Osteocyte (in vitro differentiated cells): ENCODE measurements around the gene ADAM20. TPM values are rescaled to one million over a fixed set of nuclear protein-coding genes. Genes with fewer than 3 reads are reported as not detected.
"Not testable (repeated sequence)": the region's sequence is repeated elsewhere in the genome, so short reads cannot be mapped to it uniquely, and the experiment has no call there.

Experiments
- DNase-seq: peaks from one replicate; pipeline ENCODE4 v3.0.0; 2021; ENCODE audit warnings: mixed read lengths; ENCODE audit not compliant: unreplicated experiment; ENCODE audit errors: extremely low spot score
- H3K27ac Mint-ChIP-seq: one replicate; pipeline ENCODE4 v1.8.0; 2021; ENCODE audit warnings: mild to moderate bottlenecking, mixed read lengths; ENCODE audit not compliant: unreplicated experiment
- H3K27me3 Mint-ChIP-seq: one replicate; pipeline ENCODE4 v1.8.0; 2021; ENCODE audit warnings: mixed read lengths; ENCODE audit not compliant: unreplicated experiment
- H3K36me3 Mint-ChIP-seq: one replicate; pipeline ENCODE4 v1.8.0; 2021; ENCODE audit warnings: mixed read lengths; ENCODE audit not compliant: unreplicated experiment
- H3K4me1 Mint-ChIP-seq: one replicate; pipeline ENCODE4 v1.8.0; 2021; ENCODE audit warnings: mixed read lengths; ENCODE audit not compliant: unreplicated experiment
- H3K4me3 Mint-ChIP-seq: one replicate; pipeline ENCODE4 v1.8.0; 2021; ENCODE audit warnings: mild to moderate bottlenecking, moderate library complexity, mixed read lengths; ENCODE audit not compliant: unreplicated experiment
- H3K9me3 Mint-ChIP-seq: one replicate; pipeline ENCODE4 v1.8.0; 2021; ENCODE audit warnings: mixed read lengths; ENCODE audit not compliant: unreplicated experiment
- CTCF ChIP-seq: fragments of 200-600 bp; sonication (generic); IDR thresholded peaks from 2 replicates; pipeline ENCODE4 v1.5.0; 2021; ENCODE audit warnings: antibody characterized with exemption, mild to moderate bottlenecking, moderate library complexity
- total RNA-seq: library from RNA; stranded (reverse); gene quantifications from 2 replicates; pipeline ENCODE4 v1.2.1, GENCODE V29; 2021

ADAM20 gene
- total RNA-seq, 1 donor from 2014 or later, result 0.86 TPM

- Mint-ChIP-seq H3K27ac (no peak overlapping the region), H3K27me3 (no peaks in the 10 kb centered on the region), H3K4me1 (no peaks in the 10 kb centered on the region), H3K9me3 (peaks cover 6% of the 10 kb centered on the region), H3K36me3 (peaks cover under 1% of the 10 kb centered on the region), H3K4me3 (no peak overlapping the region)
- DNase-seq, result no peak
- no peak for TF ChIP-seq CTCF
These were observed 20.4 kb downstream of the ADAM20 start for GRCh38 chr14:70514168-70515069.

GRCh38 chr14:70498191-70498590 is 36.6 kb downstream of the ADAM20 start:
- no peak for DNase-seq
- peaks cover 4% of the 10 kb centered on the region for H3K36me3 Mint-ChIP-seq
- H3K27ac Mint-ChIP-seq, result no peak overlapping the region
- H3K4me1 Mint-ChIP-seq, result no peaks in the 10 kb centered on the region
- H3K4me3 Mint-ChIP-seq, result no peak overlapping the region
- H3K9me3 Mint-ChIP-seq, result peaks cover 29% of the 10 kb centered on the region
- no peak for TF ChIP-seq CTCF
- no peaks in the 10 kb centered on the region for H3K27me3 Mint-ChIP-seq

- Mint-ChIP-seq H3K4me1 (no peaks in the 10 kb centered on the region), H3K4me3 (no peak overlapping the region), H3K27me3 (no peaks in the 10 kb centered on the region), H3K27ac (no peak overlapping the region), H3K9me3 (peaks cover 37% of the 10 kb centered on the region), H3K36me3 (peaks cover 5% of the 10 kb centered on the region)
- no peak for DNase-seq
- TF ChIP-seq CTCF, result no peak
These were observed 45.1 kb downstream of the ADAM20 start for GRCh38 chr14:70489579-70490200.

- DNase-seq, H3K27ac Mint-ChIP-seq, H3K36me3 Mint-ChIP-seq, H3K9me3 Mint-ChIP-seq, H3K4me3 Mint-ChIP-seq, H3K4me1 Mint-ChIP-seq, H3K27me3 Mint-ChIP-seq: not testable (repeated sequence)
These were observed 57.3 kb downstream of the ADAM20 start for GRCh38 chr14:70477356-70478105.

- H3K9me3 Mint-ChIP-seq, H3K27me3 Mint-ChIP-seq, H3K4me3 Mint-ChIP-seq, DNase-seq, H3K27ac Mint-ChIP-seq, H3K4me1 Mint-ChIP-seq, H3K36me3 Mint-ChIP-seq: not testable (repeated sequence)
These were observed 59.3 kb downstream of the ADAM20 start for GRCh38 chr14:70475459-70475858.
